ENCODE measurements around the gene FIGLA.

The FIGLA gene

DNA sequence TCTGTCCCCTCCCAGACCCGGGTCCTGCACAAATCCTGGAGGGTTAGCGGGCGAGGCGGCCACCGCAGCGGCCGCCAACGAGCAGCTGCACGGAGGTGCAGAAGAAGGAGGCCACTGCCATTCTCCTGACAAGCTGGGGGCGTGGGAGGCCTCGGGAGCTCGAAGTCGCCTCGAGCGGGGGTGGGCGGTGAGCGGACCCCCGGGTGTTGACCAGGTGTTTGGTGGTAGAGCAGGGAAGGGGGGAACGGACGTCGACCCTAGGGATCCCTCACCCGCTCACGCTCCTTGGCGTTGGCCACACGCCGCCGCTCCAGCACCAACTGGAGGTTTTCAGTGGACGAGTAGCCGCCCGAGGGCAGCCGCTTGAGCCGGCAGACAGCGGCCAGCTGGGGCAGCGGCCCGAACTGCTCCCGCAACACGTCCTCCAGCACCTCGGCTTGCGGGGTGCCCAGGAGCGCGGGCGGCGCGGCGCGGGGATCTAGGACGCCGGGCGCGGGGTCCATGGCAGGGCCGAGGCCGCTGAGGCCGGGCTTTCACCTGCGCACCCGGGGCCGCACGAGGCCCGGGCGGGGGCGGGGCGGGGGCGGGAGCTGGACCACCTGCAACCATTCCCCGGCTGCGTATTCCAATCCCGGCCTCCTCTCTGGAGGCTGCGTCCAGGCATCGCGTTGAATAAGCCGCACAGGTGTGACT, at the start of gene FIGLA:
Gene FIGLA, minus strand, starts transcription at position 508 of the 693 bp plus-strand sequence. Its CDS starts 5 bp downstream, at position 503.
- no peak for DNase-seq (ENCODE audit: low spot score)

DNA sequence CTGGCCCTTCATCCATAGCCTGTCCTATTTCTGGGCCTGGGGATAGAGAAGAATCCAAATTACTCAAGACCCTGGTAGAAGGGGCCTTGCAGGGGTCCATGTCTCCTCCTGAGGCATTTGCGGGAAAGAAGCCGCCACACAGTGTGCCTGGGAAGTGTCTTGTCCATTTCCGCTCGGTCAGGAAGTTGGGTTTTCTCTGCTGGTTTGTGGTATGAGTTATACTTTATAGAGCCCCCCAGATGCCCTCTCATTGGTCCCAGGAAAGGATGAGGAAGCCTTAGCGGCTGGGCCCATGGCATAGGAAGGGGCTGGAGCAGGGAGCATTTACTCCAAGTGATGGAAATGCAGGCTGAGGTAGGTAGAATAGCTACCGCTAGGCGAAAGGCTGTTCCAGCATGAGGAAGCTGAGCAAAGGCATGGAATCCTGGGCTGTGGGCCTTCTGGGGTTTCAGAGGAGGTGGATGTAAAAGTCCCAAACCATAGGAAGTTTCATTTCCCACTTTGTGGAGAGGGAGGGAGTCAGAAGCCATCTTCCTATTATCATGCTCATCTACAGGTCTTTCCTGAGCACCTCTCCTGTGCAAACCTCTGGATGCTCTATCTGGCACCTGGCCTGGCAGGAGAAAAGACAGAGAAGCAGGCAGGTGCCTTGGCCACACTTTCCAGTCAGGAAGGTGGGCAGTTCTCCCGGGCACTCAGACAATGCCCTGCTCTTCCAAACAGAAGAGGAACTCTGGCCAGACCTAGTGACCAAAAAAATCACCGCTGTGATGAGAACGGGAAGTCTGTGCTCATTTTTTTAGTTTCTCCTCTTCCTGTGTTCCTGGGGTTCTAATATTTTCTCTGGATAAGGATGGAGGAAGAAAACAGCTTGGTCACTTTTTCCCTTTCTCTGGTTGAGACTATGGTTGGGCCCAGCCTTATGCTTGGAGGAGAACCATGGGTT, 47.8 kb upstream of the FIGLA start:
- no peak for DNase-seq (ENCODE audit: low spot score)

DNA sequence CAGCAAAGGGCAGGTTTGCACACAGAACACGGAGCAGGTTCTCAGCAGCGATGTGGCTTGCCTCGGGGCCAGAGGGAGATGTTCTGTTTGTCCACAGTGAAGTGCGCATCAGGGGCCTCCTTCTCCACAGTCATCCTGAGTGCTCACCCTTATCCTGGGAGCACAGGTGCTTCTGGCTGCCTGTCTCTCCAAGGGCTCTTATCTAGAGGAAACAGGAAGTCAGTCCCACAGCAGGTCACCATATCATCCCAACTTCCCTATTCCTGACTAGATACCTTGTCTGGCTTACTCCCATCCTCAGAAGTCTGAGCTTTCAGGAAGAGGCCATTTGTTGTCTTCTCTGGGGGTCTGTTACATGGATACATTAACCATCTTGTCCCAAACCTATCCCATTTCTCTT, 45.2 kb upstream of the FIGLA start, which contains the start of gene CD207:
Gene CD207, minus strand, starts transcription at position 174 of the 400 bp plus-strand sequence. Its CDS starts 40 bp downstream, at position 134.
- no peak for DNase-seq (ENCODE audit: low spot score)

DNA sequence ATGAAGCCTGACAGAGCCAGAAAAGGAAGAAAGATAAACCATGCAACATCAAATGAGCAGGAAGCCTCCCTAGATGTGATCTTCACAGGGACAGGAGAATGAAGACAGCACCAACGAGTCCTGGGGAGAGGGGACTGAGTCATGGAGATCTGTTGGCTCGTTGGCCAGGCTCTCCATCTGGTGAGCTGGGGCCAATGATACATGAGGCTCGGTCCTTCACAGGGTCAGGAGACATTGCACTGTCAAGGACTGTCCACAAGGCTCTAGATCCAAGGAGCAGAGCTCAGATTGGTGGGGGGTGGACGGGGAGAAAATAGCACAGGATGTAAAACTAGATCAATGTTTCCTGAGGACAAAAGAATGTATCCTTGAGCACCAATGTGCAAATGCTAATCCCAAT, 44.4 kb upstream of the FIGLA start:
- DNase-seq (ENCODE audit: low spot score) = no peak

- DNase-seq (ENCODE audit: low spot score) = no peak
Measured at GRCh38 chr2:70834106-70834505, 43.7 kb upstream of the FIGLA start.

GRCh38 chr2:70833246-70833645, 42.8 kb upstream of the FIGLA start:
- no peak for DNase-seq (ENCODE audit: low spot score)

DNA sequence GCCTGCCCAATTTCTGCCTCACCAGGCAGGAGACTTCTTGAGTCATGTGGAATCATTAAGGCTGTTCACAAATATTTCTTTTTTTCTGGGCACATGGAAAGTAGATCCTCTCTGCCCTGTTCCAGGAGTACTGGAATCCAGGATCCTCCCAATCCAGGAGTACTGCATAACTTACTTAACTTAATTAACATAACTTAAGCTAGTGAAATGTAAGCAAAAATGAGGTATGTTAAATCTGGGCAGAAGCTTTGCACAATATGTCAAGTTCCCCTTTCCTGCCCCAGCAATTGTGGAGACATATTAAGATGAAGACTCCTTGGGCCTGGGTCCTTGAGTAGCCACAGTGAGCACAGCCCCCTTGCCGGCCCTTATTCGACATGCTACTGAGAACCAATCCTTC, 41.9 kb upstream of the FIGLA start:
- no peak for DNase-seq (ENCODE audit: low spot score)

GRCh38 chr2:70831861-70832260, 41.4 kb upstream of the FIGLA start:
- DNase-seq (ENCODE audit: low spot score) = no peak

DNA sequence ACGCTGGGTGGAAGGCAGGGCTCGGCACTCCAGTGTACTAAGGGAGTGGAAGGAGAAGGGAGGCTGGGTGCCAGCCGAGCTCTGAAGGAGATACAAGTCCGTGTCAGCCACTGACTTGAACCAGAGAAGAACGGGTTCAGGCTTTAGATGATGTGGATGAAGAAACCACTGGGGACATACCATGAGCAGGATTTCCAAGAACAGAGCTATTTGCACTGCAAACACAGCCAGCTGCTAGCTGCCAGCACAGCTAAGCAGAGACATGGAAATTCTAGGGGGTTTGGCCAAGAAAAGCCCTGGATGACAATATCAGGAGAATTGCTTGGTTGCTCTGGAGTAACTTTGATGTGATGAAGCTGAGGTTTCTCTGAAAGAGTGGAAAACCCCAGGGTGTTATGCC, 39.9 kb upstream of the FIGLA start:
- DNase-seq (ENCODE audit: low spot score) = no peak

DNA sequence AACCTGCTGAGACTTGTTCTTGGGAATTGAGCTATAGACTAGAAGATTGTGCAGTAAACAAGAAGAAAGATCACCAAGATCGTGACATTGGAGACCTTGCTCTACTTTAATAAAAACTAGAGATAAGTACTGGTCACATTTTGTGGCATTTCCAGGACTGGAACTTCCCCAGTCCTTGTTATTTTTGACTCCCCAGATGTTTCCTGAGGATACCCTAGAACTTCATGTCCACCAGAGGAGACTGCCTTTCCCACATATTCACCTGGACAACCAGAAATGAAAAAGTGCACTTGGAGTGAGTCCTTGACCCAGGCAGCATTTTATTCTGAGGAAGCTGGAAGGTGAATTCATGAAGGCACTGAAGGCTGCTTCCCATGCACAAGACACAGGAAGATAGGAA, 39.5 kb upstream of the FIGLA start:
- DNase-seq (ENCODE audit: low spot score) = no peak

DNA sequence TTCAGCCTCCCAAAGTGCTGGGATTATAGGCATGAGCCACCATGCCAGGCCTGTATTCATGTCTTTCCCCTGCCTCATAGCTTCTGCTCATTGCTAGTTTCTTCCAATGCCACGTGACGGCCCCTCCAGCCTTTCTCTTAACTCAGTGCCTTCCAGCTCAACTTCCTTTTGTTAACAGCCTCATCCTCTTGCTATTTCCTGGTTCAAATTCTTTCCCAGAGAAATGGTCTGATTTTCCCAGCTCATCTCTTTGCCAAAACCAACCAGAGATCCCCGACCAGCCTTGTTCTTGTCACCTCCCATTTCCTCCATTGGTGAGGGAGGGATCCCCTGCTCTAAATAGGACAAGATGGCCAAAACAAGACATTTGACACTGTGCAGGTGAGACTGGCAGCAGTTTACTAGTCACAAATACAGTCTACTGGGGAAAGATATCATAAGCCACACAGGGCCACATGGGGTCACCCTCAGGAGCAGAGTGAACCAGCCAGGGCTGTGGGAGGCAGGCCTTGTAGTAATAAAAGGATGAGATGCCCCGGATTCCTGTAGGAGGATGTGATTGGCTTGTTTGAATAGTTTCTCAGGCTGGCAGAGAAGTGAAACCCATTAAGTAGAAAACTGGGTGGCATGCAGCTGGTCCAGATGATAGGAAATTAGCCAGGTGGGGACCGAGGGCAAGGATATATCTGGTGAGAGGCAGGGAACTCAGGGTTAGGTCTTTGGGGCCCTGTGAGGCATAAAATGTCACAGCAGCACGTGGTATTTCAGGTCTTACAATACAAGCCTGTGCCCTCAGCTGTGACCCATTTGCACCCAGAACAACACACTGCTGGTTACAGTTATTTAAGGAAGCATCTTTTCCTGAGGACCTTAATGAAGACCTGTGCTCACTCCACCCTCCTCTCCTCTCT, 38.7 kb upstream of the FIGLA start:
- DNase-seq (ENCODE audit: low spot score) = no peak

DNA sequence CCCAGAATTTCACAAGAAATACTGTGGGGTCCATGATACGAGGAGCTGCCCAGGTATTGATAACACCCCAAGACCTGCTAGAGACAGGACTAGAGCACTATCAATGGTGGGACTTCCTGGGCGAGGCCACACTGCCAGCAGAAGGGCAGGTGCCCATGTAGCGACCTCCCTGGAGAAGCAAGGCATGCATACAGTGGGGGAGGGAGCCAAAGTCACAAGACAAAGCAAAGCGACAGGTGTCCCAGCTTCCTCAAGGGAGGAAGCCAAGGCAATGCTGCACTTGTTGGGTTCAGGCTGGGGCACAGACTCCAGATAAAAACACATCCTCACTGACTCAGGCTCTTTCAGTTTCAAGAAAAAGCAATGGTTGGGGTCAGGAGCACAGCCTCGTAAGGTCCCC, 37.7 kb upstream of the FIGLA start:
- no peak for DNase-seq (ENCODE audit: low spot score)

DNA sequence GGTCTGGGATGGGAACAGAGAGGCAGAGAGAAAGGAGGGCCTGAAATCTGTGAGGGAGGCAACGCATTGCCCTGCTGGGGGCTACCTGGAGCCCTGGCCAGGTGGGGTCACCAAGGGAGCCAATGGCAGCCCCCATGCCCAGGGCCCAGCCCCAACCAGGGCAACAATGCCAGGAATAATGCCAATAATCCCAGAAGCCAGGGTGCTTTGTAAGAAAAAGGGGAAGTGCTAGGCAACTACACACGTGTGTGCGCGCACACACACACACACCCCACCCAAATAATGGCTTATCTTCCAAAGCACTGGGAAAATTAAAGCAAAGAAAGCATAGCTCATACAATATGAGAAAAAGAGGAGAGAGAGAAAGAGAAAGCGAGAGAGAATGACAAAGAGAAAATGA, 36.9 kb upstream of the FIGLA start:
- no peak for DNase-seq (ENCODE audit: low spot score)

DNA sequence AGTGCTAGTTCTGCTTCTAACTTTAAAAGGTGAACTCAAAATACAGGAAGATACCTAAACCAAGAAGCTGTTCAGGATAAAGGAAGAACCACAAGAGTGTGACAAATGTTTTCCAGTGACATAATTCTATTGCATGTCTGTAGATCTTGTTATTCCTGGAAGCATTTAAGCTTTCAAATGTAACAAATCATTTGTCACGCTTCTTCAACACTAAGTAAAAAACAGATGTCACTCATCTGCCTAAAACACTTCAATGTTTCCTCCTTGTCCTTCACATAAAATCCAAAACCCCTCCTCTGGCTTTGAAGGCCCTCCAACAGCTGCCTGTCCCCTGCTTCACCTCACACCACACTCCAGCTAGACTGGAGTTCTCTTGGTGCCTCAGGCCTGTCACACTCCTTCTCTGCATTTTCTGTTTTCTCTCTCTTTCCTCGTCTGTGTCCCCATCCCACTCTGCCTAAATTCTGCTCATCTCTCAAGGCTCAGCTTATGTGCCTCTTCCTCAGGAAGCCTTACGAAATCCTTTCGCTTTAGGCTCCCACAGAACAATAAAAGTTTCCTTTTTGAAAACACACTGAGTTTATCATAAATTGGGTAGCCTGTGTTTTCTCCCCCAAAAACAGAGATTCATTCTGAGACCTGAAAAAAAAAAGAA, 36.4 kb upstream of the FIGLA start:
- no peak for DNase-seq (ENCODE audit: low spot score)

DNA sequence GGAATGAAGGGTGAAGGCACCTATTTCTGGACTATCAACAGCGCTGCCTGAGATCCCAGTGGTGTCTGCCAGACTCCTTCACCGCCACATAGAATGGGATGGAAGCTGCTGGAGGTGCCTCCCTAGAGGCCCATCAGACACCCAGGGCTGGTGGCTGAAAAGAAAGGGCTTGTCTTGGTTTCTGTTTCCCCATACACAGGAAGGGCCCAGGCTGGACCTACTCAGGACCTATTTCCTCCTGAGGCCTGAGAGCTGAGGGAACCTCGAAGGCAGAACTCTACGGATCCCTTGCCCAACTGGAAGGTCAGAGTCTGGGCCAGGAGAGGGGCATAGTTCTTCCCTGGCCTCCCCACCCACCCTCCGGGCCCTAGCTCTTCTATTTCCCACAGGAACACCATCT, 32.8 kb upstream of the FIGLA start:
- DNase-seq (ENCODE audit: low spot score) = no peak

- DNase-seq (ENCODE audit: low spot score) = no peak
Measured at GRCh38 chr2:70822843-70823242, 32.4 kb upstream of the FIGLA start.

DNA sequence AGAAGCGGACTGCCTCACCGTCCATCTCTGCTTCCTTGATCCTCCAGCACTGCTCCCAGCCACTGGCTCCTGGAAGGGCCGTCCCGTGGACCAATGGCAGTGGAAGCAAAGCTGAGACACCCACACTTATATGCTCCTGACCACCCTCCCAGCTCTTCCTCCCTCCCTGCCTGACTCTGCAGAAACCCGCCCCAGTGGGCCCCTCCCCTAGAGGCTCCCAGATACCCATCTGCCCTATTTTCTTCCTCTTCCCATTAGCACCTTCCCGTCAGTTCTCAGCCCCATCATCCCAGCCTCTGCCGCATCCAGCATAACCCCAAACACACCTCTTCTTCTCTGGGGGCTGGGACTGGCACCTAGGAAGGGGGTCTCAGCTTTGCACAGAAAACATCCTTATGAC, 30.1 kb upstream of the FIGLA start, which contains the start of gene CLEC4F:
Gene CLEC4F, minus strand, starts transcription at position 101 of the 400 bp plus-strand sequence. Its CDS starts 76 bp downstream, at position 25.
- DNase-seq (ENCODE audit: low spot score) = no peak

GRCh38 chr2:70817284-70817954, 27.0 kb upstream of the FIGLA start:
- no peak for DNase-seq (ENCODE audit: low spot score)

DNA sequence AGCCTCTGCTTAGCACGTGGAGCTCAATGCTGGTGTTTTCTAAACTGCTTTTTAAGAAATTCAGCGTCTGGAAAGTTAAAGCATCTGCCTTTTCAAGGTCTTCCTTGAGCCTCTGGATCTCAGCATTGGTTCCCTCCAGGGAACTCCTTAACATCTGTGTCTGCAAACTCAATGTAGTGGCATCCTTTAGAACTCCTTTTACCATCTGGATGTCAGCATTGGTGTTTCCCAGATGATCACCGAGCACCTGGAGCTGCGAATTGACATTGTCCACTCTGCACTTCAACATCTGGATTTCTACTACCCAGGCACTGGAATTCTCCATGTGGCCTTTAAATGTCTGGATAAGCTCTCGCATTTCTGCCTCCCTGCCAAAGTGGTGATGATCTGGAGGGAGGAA, 26.3 kb upstream of the FIGLA start:
- no peak for DNase-seq (ENCODE audit: low spot score)

GRCh38 chr2:70808983-70809958, 18.8 kb upstream of the FIGLA start:
- DNase-seq (ENCODE audit: low spot score) = no peak
